K562 (cell line): Measurements from ENCODE around the gene MICAL2.

Experiments used
- EZH2 ChIP-seq: IDR thresholded peaks from 2 replicates; pipeline ENCODE4 v1.6.1; 2012; ENCODE audit warnings: low read depth, mild to moderate bottlenecking, inconsistent platforms, low read length, borderline replicate concordance
- PBX2 ChIP-seq, 2 experiments: IDR thresholded peaks in 1 of 2; conservative IDR thresholded peaks in 1 of 2; 2 replicates each; pipeline ENCODE4 v1.6.1; 2016; ENCODE audit warnings: low read depth in 2 of 2, mild to moderate bottlenecking in 1 of 2, missing compliant biosample characterization in 1 of 2, missing genetic modification characterization in 1 of 2, moderate library complexity in 1 of 2
- ZFP36 ChIP-seq: fragments of 150-350 bp; IDR thresholded peaks from 2 replicates; pipeline ENCODE4 v1.6.1; 2018; ENCODE audit warnings: low read length, low read depth; ENCODE audit not compliant: partially characterized antibody
- ZNF239 ChIP-seq: fragments of 250-450 bp; sonication (Bioruptor Pico); IDR thresholded peaks from 2 replicates; pipeline ENCODE4 v1.4.0; 2020; ENCODE audit warnings: mild to moderate bottlenecking
- TF ChIP-seq, protein P1 (sequence below), 3 experiments: IDR thresholded peaks in 2 of 3; conservative IDR thresholded peaks in 1 of 3; 2 replicates each; pipeline ENCODE4 v1.5.1; 2011 to 2012; ENCODE audit warnings: low read length in 3 of 3, mild to moderate bottlenecking in 3 of 3, control low read depth in 2 of 3, improper control_type of control experiment in 1 of 3, inconsistent platforms in 1 of 3, low read depth in 1 of 3, mixed read lengths in 1 of 3, moderate library complexity in 1 of 3; ENCODE audit not compliant: insufficient read depth in 2 of 3

GRCh38 chr11:12198251-12199222 lies 88.1 kb downstream of the MICAL2 start:
- no peak for TF ChIP-seq ZFP36
- TF ChIP-seq PBX2 (CRISPR knock-in tag; IDR thresholded peaks at IDR 0.05; ENCODE audit: low read depth): no peak
- no peak for TF ChIP-seq PBX2 (tag; conservative IDR thresholded peaks at IDR 0.05; ENCODE audit: low read depth)
- TF ChIP-seq, protein P1, sequence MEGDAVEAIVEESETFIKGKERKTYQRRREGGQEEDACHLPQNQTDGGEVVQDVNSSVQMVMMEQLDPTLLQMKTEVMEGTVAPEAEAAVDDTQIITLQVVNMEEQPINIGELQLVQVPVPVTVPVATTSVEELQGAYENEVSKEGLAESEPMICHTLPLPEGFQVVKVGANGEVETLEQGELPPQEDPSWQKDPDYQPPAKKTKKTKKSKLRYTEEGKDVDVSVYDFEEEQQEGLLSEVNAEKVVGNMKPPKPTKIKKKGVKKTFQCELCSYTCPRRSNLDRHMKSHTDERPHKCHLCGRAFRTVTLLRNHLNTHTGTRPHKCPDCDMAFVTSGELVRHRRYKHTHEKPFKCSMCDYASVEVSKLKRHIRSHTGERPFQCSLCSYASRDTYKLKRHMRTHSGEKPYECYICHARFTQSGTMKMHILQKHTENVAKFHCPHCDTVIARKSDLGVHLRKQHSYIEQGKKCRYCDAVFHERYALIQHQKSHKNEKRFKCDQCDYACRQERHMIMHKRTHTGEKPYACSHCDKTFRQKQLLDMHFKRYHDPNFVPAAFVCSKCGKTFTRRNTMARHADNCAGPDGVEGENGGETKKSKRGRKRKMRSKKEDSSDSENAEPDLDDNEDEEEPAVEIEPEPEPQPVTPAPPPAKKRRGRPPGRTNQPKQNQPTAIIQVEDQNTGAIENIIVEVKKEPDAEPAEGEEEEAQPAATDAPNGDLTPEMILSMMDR (IDR thresholded peaks at IDR 0.05 in 2 of 3, conservative IDR thresholded peaks at IDR 0.05 in 1 of 3; ENCODE audit: insufficient read depth in 2 of 3, low read depth in 1 of 3, low read length in 3 of 3): no peak
- TF ChIP-seq ZNF239 (CRISPR knock-in tag): no peak
- no peak for TF ChIP-seq EZH2
